Trophoblast cell (in vitro differentiated cells and primary cell): ENCODE data around the gene DAO.

ENCODE experiments used
- DNase-seq, 2 donors: peaks; one replicate each; pipeline ENCODE4 v3.0.0-alpha.2; 2016
- H2AFZ ChIP-seq: 2 replicates; pipeline ENCODE4 v1.6.1; 2013; ENCODE audit warnings: low read length, moderate library complexity, mild to moderate bottlenecking; ENCODE audit not compliant: insufficient read depth, poor library complexity
- H2AK5ac ChIP-seq: 2 replicates; pipeline ENCODE4 v1.6.1; 2013; ENCODE audit warnings: mild to moderate bottlenecking, low read length
- H2BK120ac ChIP-seq: 2 replicates; pipeline ENCODE4 v1.6.1; 2013; ENCODE audit warnings: low read length, mild to moderate bottlenecking, moderate library complexity; ENCODE audit not compliant: insufficient read depth, poor library complexity
- H2BK12ac ChIP-seq: 2 replicates; pipeline ENCODE4 v1.6.1; 2013; ENCODE audit warnings: mild to moderate bottlenecking, low read length, moderate library complexity
- H2BK5ac ChIP-seq: 2 replicates; pipeline ENCODE4 v1.6.1; 2013; ENCODE audit warnings: low read length, low read depth, moderate library complexity, mild to moderate bottlenecking; ENCODE audit not compliant: poor library complexity
- H3K14ac ChIP-seq: 2 replicates; pipeline ENCODE4 v1.6.1; 2013; ENCODE audit warnings: mild to moderate bottlenecking, low read length
- H3K18ac ChIP-seq: 2 replicates; pipeline ENCODE4 v1.6.1; 2013; ENCODE audit warnings: mild to moderate bottlenecking, low read length
- H3K23ac ChIP-seq: 2 replicates; pipeline ENCODE4 v1.6.1; 2013; ENCODE audit warnings: low read length
- H3K27ac ChIP-seq: 2 replicates; pipeline ENCODE4 v1.5.1; 2013; ENCODE audit warnings: low read depth, mild to moderate bottlenecking, inconsistent platforms, low read length, moderate library complexity
- H3K27me3 ChIP-seq: 2 replicates; pipeline ENCODE4 v1.6.1; 2013; ENCODE audit warnings: inconsistent platforms, mild to moderate bottlenecking, low read length, moderate library complexity; ENCODE audit not compliant: insufficient read depth
- H3K36me3 ChIP-seq, 2 experiments: 1 replicate in 1 of 2; 2 replicates in 1 of 2; pipeline ENCODE4 v1.6.1; 2013; ENCODE audit warnings: low read length in 2 of 2, mild to moderate bottlenecking in 2 of 2, moderate library complexity in 1 of 2; ENCODE audit not compliant: insufficient read depth in 2 of 2, control insufficient read depth in 1 of 2
- H3K4ac ChIP-seq: 2 replicates; pipeline ENCODE4 v1.6.1; 2013; ENCODE audit warnings: low read depth, mild to moderate bottlenecking, low read length, moderate library complexity
- H3K4me1 ChIP-seq, 2 experiments: 1 replicate in 1 of 2; 2 replicates in 1 of 2; pipeline ENCODE4 v1.6.1; 2013; ENCODE audit warnings: low read length in 2 of 2, mild to moderate bottlenecking in 2 of 2, moderate library complexity in 1 of 2; ENCODE audit not compliant: insufficient read depth in 2 of 2, control insufficient read depth in 1 of 2
- H3K4me2 ChIP-seq: 2 replicates; pipeline ENCODE4 v1.6.1; 2013; ENCODE audit warnings: inconsistent platforms, mild to moderate bottlenecking, low read length, moderate library complexity
- H3K4me3 ChIP-seq: 2 replicates; pipeline ENCODE4 v1.5.1; 2013; ENCODE audit warnings: mild to moderate bottlenecking, low read depth, low read length, inconsistent platforms
- H3K79me1 ChIP-seq: one replicate; pipeline ENCODE4 v1.6.1; 2013; ENCODE audit warnings: low read length
- H3K79me2 ChIP-seq: 2 replicates; pipeline ENCODE4 v1.6.1; 2013; ENCODE audit warnings: low read length, mild to moderate bottlenecking; ENCODE audit not compliant: control insufficient read depth, insufficient read depth, poor library complexity
- H3K9ac ChIP-seq: 2 replicates; pipeline ENCODE4 v1.6.1; 2013; ENCODE audit warnings: mild to moderate bottlenecking, low read length
- H3K9me3 ChIP-seq: 2 replicates; pipeline ENCODE4 v1.6.1; 2013; ENCODE audit warnings: low read depth, mild to moderate bottlenecking, control low read depth, inconsistent platforms, low read length; ENCODE audit not compliant: insufficient read depth
- H4K12ac ChIP-seq: 2 replicates; pipeline ENCODE4 v1.6.1; 2013; ENCODE audit warnings: low read depth, mild to moderate bottlenecking, low read length, moderate library complexity
- H4K8ac ChIP-seq: 2 replicates; pipeline ENCODE4 v1.6.1; 2013; ENCODE audit warnings: low read depth, mild to moderate bottlenecking, low read length, moderate library complexity
- H4K91ac ChIP-seq: one replicate; pipeline ENCODE4 v1.6.1; 2013; ENCODE audit warnings: low read depth, mild to moderate bottlenecking, low read length, moderate library complexity
- WGBS: extraction: QIAGEN DNeasy Blood & Tissue Kit; methylation state at CpG from one replicate; pipeline ENCODE4 v1.1.7; 2013; ENCODE audit warnings: missing lambda C conversion rate; ENCODE audit not compliant: insufficient read length, insufficient coverage; ENCODE audit errors: extremely low coverage; 5-methylcytosine and 5-hydroxymethylcytosine counted together

DAO gene

DNA sequence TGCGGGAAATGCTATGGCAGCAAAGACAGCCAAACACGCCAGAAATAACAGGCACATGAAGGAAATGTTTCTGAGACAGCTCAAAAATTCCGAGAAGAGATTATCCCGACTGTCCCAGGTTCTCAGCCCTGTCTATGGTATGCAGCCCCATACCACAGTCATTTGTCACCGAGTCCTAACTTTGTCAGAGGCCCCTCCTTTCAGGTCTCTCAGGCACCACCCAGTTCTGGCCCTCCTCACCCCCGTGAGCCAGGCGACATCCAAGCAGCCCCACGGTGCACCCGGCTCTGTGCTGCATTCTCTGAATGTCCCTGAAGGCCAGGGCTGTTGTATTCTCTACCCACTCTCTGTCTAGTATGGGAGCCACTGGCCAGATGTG lies 46.5 kb upstream of the DAO start:
- Histone ChIP-seq H3K4me1 (peaks cover 31 to 42% of the 10 kb centered on the region in 2 experiments), H3K23ac (no peak overlapping the region), H2AFZ (no peak overlapping the region), H3K4ac (no peak overlapping the region), H3K27ac (peak overlapping the region; percentile 100), H3K4me3 (no peak overlapping the region), H4K12ac (peak overlapping the region; percentile 11), H2BK120ac (peak overlapping the region; percentile 93), H2AK5ac (peak overlapping the region; percentile 81), H3K79me1 (peaks cover 49% of the 10 kb centered on the region), H2BK5ac (peak overlapping the region; percentile 97), H3K36me3 (peaks cover 34 to 51% of the 10 kb centered on the region in 2 experiments), H3K79me2 (peaks cover 16% of the 10 kb centered on the region), H2BK12ac (peak overlapping the region; percentile 74), H3K9me3 (no peaks in the 10 kb centered on the region), H3K9ac (peak overlapping the region; percentile 52), H3K27me3 (no peaks in the 10 kb centered on the region), H3K14ac (peak overlapping the region; percentile 93), H4K8ac (peak overlapping the region; percentile 84), H3K18ac (peak overlapping the region; percentile 74), H3K4me2 (peak overlapping the region; percentile 49), H4K91ac (peak overlapping the region; percentile 90)
- peak; percentile 75 for DNase-seq
- no CpG with 5 or more reads among the region's 9 CpGs for WGBS

DNA sequence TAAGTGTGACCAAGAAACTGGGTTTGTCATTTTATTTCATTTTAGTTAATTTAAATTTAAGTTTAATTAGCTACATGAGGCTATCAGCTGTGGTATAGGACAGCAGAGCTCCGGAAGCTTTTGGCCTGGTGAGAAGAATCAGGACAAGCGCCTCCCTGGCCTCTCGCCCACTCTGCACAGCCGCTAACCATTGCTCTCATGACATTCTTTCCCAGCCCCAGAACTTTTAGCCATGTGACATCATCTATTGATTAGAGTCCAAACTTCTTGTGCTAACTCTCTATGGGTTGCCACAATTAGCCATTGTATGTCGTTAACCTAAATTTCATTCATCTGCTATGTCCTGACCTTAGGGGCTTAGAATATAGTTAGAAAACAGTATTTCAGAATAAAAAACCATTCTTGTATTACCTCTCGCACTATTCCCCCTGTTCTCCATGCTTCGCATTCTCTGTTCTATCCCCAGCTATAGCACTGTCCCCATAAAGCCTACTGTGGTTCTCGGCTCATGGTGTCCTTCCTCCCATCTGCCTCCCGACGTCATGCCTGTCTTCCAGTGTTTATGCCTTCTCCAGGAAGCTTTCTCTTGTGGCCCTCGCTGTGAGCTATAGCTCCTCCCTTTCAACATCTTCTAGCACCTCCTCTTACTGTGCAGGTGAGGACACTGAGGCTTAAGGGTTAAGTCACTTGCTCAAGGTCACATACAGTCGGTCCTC lies 46.0 kb upstream of the DAO start:
- Histone ChIP-seq H2BK12ac (peak overlapping the region; percentile 95), H3K23ac (no peak overlapping the region), H3K4me2 (peak overlapping the region; percentile 13), H3K27me3 (no peaks in the 10 kb centered on the region), H2BK5ac (peak overlapping the region; percentile 97), H4K91ac (peak overlapping the region; percentile 77), H3K4ac (peak overlapping the region; percentile 52), H3K4me1 (peaks cover 28 to 38% of the 10 kb centered on the region in 2 experiments), H3K79me2 (peaks cover 13% of the 10 kb centered on the region), H3K9ac (no peak overlapping the region), H3K36me3 (peaks cover 31 to 46% of the 10 kb centered on the region in 2 experiments), H3K18ac (peak overlapping the region; percentile 80), H3K9me3 (no peaks in the 10 kb centered on the region), H4K8ac (peak overlapping the region; percentile 32), H4K12ac (no peak overlapping the region), H3K79me1 (peaks cover 45% of the 10 kb centered on the region), H3K27ac (peak overlapping the region; percentile 100), H3K14ac (peak overlapping the region; percentile 95), H2BK120ac (peak overlapping the region; percentile 65), H2AK5ac (peak overlapping the region; percentile 98), H3K4me3 (no peak overlapping the region), H2AFZ (peak overlapping the region; percentile 26)
- no peak for DNase-seq
- no CpG with 5 or more reads among the region's 12 CpGs for WGBS

DNA sequence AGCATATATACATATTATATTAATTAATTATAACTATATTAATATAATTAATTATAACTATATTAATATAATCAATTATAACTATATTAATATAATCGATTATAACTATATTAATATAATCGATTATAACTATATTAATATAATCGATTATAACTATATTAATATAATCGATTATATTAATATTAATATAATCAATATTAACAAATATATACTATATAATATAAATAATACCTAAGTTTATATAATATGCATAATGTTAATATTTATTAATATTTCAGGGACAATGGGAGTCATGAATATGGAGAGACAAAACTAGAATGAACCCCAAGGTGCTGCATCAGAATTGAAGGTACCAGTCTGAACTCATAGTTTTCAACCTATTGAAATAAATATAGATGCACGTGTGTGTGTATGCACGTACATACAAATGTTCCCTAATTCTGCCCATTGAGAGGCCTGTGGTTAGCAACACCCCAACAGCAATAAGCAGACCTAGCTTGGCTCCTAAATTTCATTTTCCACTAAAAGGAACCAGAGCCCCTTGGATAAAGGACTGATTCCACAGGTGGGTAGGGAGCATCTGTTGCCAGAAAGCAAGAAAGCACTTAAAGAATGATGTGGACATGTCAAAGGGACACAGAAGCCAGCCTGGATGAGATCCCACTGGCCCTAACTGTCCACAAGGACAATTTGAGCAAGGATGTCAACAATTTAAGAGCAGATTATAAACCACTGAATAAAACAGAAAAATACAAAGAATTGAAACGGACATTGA lies 43.8 kb upstream of the DAO start:
- Histone ChIP-seq H3K4ac (no peak overlapping the region), H3K36me3 (peaks cover 30 to 35% of the 10 kb centered on the region in 2 experiments), H4K8ac (no peak overlapping the region), H4K12ac (no peak overlapping the region), H3K27me3 (no peaks in the 10 kb centered on the region), H3K4me3 (no peak overlapping the region), H3K27ac (peak overlapping the region; percentile 38), H3K4me2 (no peak overlapping the region), H3K79me1 (peaks cover 56% of the 10 kb centered on the region), H2BK12ac (peak overlapping the region; percentile 81), H2AK5ac (peak overlapping the region; percentile 58), H4K91ac (peak overlapping the region; percentile 56), H3K79me2 (peaks cover 21% of the 10 kb centered on the region), H3K18ac (no peak overlapping the region), H3K23ac (no peak overlapping the region), H3K14ac (no peak overlapping the region), H3K9ac (no peak overlapping the region), H2AFZ (no peak overlapping the region), H3K9me3 (no peaks in the 10 kb centered on the region), H2BK5ac (peak overlapping the region; percentile 17), H3K4me1 (peaks cover 39 to 53% of the 10 kb centered on the region in 2 experiments), H2BK120ac (peak overlapping the region; percentile 50)
- no peak for DNase-seq
- no CpG with 5 or more reads among the region's 7 CpGs for WGBS

DNA sequence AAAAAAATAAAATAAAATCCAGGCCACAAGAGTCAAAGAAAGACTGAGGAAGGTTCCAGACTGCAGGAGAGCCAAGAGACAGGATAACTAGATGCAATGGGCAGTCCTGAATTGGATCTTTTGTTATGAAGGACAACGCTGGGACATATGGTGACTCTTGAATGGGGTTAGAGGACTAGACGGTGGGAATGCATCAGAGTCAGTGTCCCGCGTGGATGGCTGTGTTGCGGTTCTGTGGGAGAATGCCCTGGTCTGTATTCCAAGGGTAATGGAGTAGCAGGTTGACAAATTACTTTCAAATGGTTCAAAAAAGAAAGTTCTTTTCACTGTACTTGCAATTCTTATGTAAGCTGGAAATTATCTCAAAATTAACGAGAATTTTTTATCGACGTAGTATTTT lies 42.7 kb upstream of the DAO start:
- DNase-seq = no peak
- Histone ChIP-seq H3K9ac (no peak overlapping the region), H3K9me3 (no peaks in the 10 kb centered on the region), H2BK120ac (peak overlapping the region; percentile 64), H3K4ac (peak overlapping the region; percentile 43), H4K12ac (no peak overlapping the region), H3K4me3 (no peak overlapping the region), H3K27me3 (no peaks in the 10 kb centered on the region), H4K8ac (no peak overlapping the region), H3K27ac (peak overlapping the region; percentile 36), H3K23ac (no peak overlapping the region), H3K36me3 (peaks cover 26 to 29% of the 10 kb centered on the region in 2 experiments), H3K79me2 (peaks cover 18% of the 10 kb centered on the region), H2AFZ (no peak overlapping the region), H4K91ac (peak overlapping the region; percentile 82), H2BK12ac (peak overlapping the region; percentile 86), H2AK5ac (peak overlapping the region; percentile 60), H2BK5ac (peak overlapping the region; percentile 26), H3K4me1 (peaks cover 36 to 53% of the 10 kb centered on the region in 2 experiments), H3K14ac (peak overlapping the region; percentile 18), H3K18ac (peak overlapping the region; percentile 83), H3K79me1 (peaks cover 54% of the 10 kb centered on the region), H3K4me2 (no peak overlapping the region)
- no CpG with 5 or more reads among the region's 8 CpGs for WGBS
